Measurements from ENCODE around the gene NAV1.
"Not testable (repeated sequence)": the region's sequence is repeated elsewhere in the genome, so short reads cannot be mapped to it uniquely, and the experiment has no call there.

NAV1 gene

DNA sequence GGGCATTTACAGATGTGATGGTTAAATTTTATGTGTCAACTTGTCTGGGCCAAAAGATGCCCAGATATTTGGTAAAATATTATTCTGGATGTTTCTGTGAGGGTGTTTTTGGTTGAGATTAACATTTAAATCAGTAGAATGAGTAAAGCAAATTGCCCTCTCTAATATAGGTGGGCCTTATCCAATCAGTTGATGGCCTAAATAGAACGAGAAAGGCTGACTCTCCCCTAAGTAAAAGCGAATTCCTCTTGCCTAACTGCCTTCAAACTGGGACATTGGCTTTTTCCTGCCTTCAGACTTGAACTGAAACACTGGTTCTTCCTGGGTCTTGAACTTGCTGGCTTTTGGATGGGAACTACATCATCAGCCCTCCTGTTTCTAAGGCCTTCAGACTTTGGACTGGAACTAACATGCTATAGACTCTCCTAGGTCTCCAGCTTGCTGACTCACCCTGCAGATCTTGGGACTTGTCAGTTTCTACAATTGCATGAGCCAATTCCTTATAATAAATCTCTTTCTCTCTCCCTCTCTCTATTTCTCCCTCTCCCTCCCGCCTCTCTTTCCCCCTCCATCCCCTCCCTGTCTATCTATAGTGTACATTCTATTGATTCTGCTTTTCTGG, 10.2 kb upstream of the NAV1 start:
- DNase-seq (ENCODE audit: low read depth) = no peak

DNA sequence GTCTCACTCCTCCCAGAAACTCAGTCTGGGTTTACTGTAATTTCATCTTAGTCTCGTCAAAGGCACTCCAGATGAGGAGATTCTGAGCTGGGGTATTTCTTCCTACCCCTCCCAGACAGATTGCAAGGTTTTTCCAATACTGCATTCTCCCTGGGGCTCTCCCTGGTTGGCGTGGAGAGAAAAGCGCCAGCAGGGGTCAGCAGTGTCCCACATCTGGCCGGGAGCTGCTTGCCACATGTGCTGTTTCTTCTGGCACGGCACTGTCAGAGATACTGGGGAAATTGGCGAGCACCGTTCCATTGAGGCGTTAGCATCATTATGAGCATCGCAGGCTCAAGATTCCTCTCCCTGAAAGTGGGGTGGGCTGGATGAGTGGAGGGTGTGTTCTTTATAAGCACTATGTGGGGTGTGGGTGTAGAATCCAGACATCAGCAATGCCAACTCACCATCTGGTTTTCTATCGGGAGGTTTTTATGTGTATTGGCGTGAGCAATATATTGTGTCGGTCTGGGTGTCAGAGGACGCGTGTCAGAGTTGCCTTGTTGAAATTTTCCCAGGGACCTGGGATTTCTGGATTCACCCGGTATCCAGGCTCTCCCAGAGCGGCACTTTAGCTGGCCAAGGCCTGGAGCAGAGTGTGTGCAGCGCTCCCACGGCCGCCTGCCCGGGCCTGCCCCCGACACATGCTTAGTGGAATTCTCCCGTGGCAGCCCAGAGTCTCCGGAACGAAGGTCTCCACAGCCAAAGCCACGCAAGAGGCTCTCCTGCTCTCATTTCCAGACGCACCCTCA, 8.0 kb upstream of the NAV1 start:
- peak; percentile 91 for DNase-seq (ENCODE audit: low read depth)

DNA sequence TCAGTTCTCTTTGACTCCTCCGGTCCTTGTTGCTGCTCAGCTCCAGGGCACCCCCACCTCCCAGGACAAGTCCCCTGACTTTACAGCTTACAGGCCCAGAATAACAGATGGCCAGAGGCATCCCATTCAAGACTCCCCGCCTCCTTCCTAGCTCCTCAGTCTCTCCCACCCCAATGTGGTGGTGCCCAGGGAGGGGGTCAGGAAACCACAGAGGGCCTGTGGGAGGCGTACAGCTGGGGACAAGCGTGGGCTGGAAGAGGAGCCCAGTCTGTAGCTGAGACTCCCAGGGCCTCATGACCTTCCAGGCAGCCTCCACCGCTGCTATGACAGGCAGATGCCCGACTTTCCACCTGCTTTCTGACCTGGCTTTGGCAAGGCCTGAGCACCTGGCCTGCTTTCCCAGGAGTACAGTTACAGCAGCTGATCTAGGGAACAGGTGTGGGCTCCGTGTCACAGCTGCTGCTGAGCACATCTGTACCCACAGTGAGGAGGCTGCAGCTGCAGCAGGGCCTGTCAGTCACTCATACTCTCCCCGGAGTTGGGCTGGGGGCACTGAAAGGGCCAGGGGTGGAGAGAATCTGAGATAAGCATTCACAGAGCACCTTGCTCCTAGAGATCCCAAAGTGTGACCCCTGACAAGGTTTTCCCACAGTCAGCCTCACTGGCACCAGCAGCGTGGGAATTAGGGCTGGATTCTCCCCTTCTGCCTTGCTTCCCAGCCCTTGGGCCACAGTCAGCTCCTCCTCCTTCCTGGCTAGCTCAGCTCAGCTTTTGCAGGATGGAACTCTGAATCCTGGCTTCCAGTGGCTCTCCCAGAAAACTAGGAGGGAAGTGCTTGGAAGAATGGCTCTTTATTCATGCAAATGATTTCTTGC, 7.1 kb upstream of the NAV1 start:
- no peak for DNase-seq (ENCODE audit: low read depth)

- DNase-seq (ENCODE audit: low read depth) = no peak
Observed at GRCh38 chr1:201533836-201534235, 5.1 kb upstream of the NAV1 start.

GRCh38 chr1:201535046-201535918, 3.6 kb upstream of the NAV1 start:
- no peak for DNase-seq (ENCODE audit: low read depth)

DNA sequence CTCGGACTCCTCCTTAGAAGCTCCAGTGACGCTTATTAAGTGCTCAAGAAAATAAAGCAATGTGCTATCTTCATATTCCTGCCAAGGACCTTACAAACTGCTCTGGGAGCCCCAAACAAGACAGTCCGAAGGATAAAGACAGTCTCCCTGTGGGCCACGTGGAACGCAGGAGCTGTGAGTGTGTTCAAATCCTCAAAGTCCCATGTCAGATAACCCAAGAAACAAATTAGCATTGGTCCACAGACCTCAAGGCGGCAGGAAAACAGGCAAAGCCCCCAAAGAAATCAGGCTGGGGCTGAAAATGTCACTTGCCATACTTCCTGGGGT, 3.0 kb upstream of the NAV1 start:
- no peak for DNase-seq (ENCODE audit: low read depth)

DNA sequence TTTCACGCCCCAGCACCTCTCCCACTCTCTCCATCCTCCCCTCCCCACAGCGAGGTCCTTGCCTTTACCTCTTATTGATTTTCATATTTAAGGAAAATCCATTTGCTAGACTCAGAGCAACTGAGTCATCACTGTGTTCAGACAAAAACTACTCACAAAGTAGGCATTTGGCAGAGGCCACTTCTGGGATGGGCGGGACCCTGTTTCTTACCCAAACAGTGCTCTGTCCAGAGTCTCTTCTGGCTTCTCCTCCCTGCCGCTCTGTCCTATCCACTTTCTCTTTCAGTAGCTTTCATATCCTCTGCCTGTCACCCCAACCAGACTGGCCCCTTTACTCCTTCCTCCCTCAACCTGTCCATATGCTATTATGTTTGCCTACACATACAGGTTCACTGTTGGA, 2.4 kb upstream of the NAV1 start:
- DNase-seq (ENCODE audit: low read depth) = peak; percentile 81

- DNase-seq (ENCODE audit: low read depth) = no peak
Observed at GRCh38 chr1:201537028-201537427, 1.9 kb upstream of the NAV1 start.

DNA sequence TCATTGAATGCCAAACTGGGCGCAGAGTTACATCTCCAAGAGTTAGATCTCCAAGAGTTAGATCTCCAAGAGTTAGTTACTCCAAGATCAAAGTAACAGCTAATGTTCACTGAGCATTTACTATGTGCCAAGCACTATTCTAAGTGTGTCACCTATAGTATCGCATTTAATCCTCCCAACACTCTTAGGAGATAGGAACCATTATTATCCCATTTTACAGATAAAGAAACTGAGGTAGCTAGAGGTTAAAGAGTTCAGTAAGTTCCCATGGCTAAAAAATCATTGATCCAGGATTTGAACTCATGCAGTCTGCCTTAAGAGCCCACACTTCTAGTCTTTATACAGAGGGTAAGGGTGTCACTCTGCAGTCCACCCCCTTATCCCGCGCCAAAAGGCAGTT, 1.5 kb upstream of the NAV1 start:
- DNase-seq (ENCODE audit: low read depth) = no peak

- peak; percentile 43 for DNase-seq (ENCODE audit: low read depth)
Observed at GRCh38 chr1:201537891-201538611, 876 bp upstream of the NAV1 start.

DNA sequence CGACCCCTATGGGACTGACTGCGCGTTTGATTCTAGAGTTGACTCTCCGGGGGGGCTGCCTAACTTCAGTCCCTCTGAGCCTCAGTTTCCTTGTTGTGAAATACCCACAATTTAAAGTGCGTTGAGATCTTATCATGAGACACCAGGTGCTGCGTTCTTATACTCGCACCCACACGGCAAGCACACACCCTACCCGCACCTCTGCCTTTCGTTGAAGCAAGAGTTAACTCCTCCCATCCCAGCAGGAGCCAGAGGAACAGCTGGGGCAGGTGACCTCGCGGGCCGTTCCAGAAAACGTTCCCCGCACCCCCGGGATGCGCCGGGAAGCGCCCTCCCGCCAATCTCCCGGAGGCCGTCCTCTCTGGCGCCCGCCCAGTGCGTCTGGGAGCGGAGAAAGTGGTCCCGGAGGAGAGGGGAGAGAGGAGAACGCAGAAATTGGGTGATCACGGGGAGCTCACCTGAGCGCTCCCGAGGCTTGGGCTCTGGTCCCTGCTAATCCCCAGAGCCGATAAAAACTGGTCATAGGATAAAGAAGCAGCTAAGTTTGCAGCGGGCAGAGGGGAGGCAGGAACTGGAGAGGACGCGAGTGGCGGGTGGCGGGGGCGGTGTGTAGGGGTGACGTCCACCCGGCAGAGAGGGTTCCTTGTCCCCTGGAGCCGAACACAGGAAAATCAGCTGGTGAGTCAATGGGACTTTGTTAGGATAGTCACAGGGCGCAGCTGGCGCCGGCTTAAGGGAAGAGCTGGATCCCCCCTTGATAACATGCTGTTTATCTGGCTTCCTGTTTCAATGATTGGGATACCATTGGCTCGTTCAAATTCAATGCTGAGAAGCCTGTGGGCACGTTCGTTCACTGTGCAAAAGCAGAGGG, 869 bp downstream of the NAV1 start:
- peak; percentile 40 for DNase-seq (ENCODE audit: low read depth)

DNA sequence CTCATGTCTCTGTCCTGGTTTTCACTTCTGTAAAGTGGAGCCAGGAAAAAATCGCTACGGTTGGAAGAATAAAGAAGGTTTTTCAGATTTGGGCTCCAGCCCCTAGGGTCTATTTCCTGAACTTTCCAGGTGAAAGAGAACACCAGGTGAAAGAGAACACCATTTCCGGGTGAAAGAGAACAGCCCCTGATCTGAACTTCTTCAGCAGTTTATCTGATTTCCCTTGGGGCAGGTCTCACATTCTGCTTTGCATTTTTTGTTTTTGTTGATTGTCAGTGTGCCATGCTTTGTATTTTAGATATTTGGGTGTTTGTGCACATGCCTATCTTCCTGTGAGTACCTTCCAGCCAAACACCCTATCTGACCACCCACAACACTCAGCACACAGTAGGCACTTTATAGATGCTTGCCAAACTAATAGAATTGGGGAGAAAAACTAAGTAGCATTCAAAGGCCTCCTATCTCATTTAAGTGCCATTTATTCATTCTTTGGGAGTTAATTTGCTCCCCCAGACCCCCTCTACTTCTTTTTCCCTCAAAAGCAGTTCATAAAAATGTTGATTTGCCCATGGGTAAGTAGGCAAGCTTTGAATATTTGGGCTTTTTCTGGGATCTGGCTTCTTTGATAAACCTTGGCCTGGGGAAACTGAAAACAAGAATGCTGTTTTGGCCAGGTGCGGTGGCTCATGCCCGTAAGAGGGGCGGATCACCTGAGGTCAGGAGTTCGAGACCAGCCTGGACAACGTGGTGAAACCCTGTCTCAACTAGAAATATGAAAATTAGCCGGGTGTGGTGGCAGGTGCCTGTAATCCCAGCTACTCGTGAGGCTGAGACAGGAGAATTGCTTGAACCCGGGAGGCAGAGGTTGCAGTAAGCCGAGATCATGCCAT, 2.2 kb downstream of the NAV1 start:
- no peak for DNase-seq (ENCODE audit: low read depth)

GRCh38 chr1:201542309-201543035, 3.5 kb downstream of the NAV1 start:
- DNase-seq (ENCODE audit: low read depth) = peak; percentile 79

GRCh38 chr1:201543871-201544642, 5.1 kb downstream of the NAV1 start:
- DNase-seq (ENCODE audit: low read depth) = peak; percentile 37

GRCh38 chr1:201544710-201545109, 5.8 kb downstream of the NAV1 start:
- DNase-seq (ENCODE audit: low read depth) = no peak

DNA sequence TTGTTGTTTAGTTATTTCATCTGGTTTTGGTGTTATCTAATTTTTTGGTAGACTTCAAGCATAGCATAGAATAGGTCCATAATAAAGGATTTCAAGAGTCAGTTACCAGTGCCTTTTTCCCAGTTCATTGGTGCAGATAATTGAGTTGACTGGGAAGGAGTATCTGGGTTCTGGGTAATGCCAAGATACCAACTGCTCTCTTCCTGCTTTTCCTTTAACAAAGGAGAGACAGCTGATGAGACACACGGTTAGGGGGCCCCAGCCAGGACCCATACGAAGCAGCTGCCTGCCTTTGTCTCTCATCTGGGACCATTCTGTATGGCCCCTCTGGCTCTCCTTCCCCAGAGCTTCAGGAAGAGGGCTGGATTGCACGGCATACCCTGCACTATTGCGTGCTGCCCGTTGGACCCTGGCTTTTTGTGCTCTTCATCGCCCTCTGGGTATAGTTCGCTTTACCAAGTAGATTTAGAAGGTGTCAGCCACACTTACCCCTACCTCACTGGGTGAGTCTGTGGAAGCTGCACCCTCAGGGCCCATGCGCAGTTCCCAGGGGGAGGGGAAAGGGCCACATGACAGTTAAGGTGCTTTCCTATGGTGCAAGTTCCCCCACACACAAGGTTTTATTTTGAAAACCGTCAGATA, 7.0 kb downstream of the NAV1 start:
- DNase-seq (ENCODE audit: low read depth) = no peak

- not testable (repeated sequence) for DNase-seq (ENCODE audit: low read depth)
Observed at GRCh38 chr1:201549522-201549921, 10.6 kb downstream of the NAV1 start.

All from fibroblast of gingiva (primary cell).